Mammary epithelial cell (primary cell): Measurements from ENCODE around the gene TRPM1.

Experiments
- EZH2 ChIP-seq: IDR thresholded peaks from 2 replicates; pipeline ENCODE4 v1.6.1; 2012; ENCODE audit warnings: low read length, inconsistent platforms, borderline replicate concordance
- TF ChIP-seq, protein P1 (sequence below), 2 donors: IDR thresholded peaks in 1 of 2; conservative IDR thresholded peaks in 1 of 2; 2 replicates each; pipeline ENCODE4 v1.5.1; 2011 to 2012; ENCODE audit warnings: inconsistent platforms in 2 of 2, low read length in 2 of 2, mild to moderate bottlenecking in 2 of 2, control low read depth in 1 of 2, low read depth in 1 of 2; ENCODE audit not compliant: insufficient read depth in 1 of 2; ENCODE audit errors: extremely low read depth in 1 of 2

DNA sequence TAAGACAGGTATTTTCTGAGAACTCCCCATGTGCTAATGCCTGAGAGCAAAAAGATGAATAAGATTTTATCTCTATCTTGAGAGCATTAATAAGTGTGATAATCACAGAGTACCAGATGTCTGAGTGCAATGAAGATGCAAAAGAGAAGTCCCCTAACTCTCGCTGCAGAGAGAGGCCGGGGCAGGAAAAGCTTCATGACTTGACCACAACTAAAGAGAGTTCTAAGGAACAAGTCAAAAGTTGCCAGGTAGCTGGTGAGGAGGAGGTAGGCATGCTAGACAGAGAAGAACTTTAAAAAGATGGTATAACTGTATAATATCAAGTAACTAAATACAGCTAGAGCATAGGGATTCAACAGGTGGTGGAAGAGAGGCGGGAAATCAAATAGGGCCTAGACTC lies 138.9 kb downstream of the TRPM1 start:
- TF ChIP-seq, protein P1, sequence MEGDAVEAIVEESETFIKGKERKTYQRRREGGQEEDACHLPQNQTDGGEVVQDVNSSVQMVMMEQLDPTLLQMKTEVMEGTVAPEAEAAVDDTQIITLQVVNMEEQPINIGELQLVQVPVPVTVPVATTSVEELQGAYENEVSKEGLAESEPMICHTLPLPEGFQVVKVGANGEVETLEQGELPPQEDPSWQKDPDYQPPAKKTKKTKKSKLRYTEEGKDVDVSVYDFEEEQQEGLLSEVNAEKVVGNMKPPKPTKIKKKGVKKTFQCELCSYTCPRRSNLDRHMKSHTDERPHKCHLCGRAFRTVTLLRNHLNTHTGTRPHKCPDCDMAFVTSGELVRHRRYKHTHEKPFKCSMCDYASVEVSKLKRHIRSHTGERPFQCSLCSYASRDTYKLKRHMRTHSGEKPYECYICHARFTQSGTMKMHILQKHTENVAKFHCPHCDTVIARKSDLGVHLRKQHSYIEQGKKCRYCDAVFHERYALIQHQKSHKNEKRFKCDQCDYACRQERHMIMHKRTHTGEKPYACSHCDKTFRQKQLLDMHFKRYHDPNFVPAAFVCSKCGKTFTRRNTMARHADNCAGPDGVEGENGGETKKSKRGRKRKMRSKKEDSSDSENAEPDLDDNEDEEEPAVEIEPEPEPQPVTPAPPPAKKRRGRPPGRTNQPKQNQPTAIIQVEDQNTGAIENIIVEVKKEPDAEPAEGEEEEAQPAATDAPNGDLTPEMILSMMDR (conservative IDR thresholded peaks at IDR 0.05 in 1 of 2, IDR thresholded peaks at IDR 0.05 in 1 of 2; ENCODE audit: extremely low read depth in 1 of 2, insufficient read depth in 1 of 2, low read depth in 1 of 2, low read length in 2 of 2), result no peak
- no peak for TF ChIP-seq EZH2
